Measurements from ENCODE around the gene BCL2L13.
A peak's percentile ranks its signal among the peaks of the same experiment; 100 is the strongest.

The BCL2L13 gene

GRCh38 chr22:17767233-17768065 is 128.9 kb downstream of the BCL2L13 start:
- no peak for DNase-seq

GRCh38 chr22:17769013-17769715 is 130.6 kb downstream of the BCL2L13 start:
- DNase-seq = no peak

- DNase-seq = no peak
These were observed 131.1 kb downstream of the BCL2L13 start for GRCh38 chr22:17769716-17770082.

- DNase-seq = no peak
These were observed 131.9 kb downstream of the BCL2L13 start for GRCh38 chr22:17770180-17771077.

- DNase-seq = peak; percentile 48
These were observed 133.8 kb downstream of the BCL2L13 start for GRCh38 chr22:17772249-17772957.

GRCh38 chr22:17772958-17773605 is 134.5 kb downstream of the BCL2L13 start:
- peak; percentile 64 for DNase-seq

GRCh38 chr22:17773606-17774205 is 135.1 kb downstream of the BCL2L13 start:
- DNase-seq = peak; percentile 91

GRCh38 chr22:17774206-17774925 is 135.8 kb downstream of the BCL2L13 start, which contains the start of gene BID:
BID (minus strand) TSS chr22:17774469; CDS start chr22:17750116, 24,353 bp downstream.
- peak; percentile 65 for DNase-seq

- DNase-seq = no peak
These were observed 136.5 kb downstream of the BCL2L13 start for GRCh38 chr22:17774926-17775685.

GRCh38 chr22:17775781-17776465 is 137.4 kb downstream of the BCL2L13 start:
- no peak for DNase-seq

- no peak for DNase-seq
These were observed 138.6 kb downstream of the BCL2L13 start for GRCh38 chr22:17777005-17777716.

GRCh38 chr22:17777717-17778044 is 139.1 kb downstream of the BCL2L13 start:
- DNase-seq = no peak

- no peak for DNase-seq
These were observed 139.9 kb downstream of the BCL2L13 start for GRCh38 chr22:17778412-17778976.

- no peak for DNase-seq
These were observed 140.9 kb downstream of the BCL2L13 start for GRCh38 chr22:17779286-17780115.

- DNase-seq = no peak
These were observed 141.7 kb downstream of the BCL2L13 start for GRCh38 chr22:17780116-17780740.
